Liver (tissue), 3 donors: ENCODE measurements around the gene ADM2.

ENCODE experiments used
- JUND ChIP-seq, 2 donors: IDR thresholded peaks; 2 replicates each; pipeline ENCODE4 v1.6.1; 2016; ENCODE audit warnings: antibody characterized with exemption in 2 of 2
- RAD21 ChIP-seq, 2 donors: IDR thresholded peaks; 2 replicates each; pipeline ENCODE4 v1.6.1; 2016; ENCODE audit warnings: antibody characterized with exemption in 2 of 2, mild to moderate bottlenecking in 2 of 2
- REST ChIP-seq: IDR thresholded peaks from 2 replicates; pipeline ENCODE4 v1.6.1; 2016; ENCODE audit warnings: antibody characterized with exemption, mild to moderate bottlenecking
- SP1 ChIP-seq: IDR thresholded peaks from 2 replicates; pipeline ENCODE4 v1.6.1; 2018; ENCODE audit warnings: antibody characterized with exemption, mild to moderate bottlenecking
- TAF1 ChIP-seq: conservative IDR thresholded peaks from 2 replicates; pipeline ENCODE4 v1.6.1; 2016; ENCODE audit warnings: antibody characterized with exemption, mild to moderate bottlenecking
- TF ChIP-seq, protein P1 (sequence below): IDR thresholded peaks from 2 replicates; pipeline ENCODE4 v1.6.1; 2016; ENCODE audit warnings: antibody characterized with exemption
- TF ChIP-seq, protein P2 (sequence below): fragments of 150-350 bp; IDR thresholded peaks from 2 replicates; pipeline ENCODE4 v1.5.1; 2017; ENCODE audit warnings: improper control_type of control experiment, low read depth, low read length; ENCODE audit not compliant: missing input control
- donor health status: healthy.
- donor health status: healthy.

GRCh38 chr22:50507421-50507990 lies 26.2 kb downstream of the ADM2 start, which contains the start of gene LMF2:
- TF ChIP-seq, protein P1, sequence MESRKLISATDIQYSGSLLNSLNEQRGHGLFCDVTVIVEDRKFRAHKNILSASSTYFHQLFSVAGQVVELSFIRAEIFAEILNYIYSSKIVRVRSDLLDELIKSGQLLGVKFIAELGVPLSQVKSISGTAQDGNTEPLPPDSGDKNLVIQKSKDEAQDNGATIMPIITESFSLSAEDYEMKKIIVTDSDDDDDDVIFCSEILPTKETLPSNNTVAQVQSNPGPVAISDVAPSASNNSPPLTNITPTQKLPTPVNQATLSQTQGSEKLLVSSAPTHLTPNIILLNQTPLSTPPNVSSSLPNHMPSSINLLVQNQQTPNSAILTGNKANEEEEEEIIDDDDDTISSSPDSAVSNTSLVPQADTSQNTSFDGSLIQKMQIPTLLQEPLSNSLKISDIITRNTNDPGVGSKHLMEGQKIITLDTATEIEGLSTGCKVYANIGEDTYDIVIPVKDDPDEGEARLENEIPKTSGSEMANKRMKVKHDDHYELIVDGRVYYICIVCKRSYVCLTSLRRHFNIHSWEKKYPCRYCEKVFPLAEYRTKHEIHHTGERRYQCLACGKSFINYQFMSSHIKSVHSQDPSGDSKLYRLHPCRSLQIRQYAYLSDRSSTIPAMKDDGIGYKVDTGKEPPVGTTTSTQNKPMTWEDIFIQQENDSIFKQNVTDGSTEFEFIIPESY: no peak
- TF ChIP-seq REST (no peak), SP1 (no peak), RAD21 (IDR thresholded peaks at IDR 0.05) (no peak), JUND (IDR thresholded peaks at IDR 0.05) (no peak), TAF1 (no peak)
- TF ChIP-seq, protein P2, sequence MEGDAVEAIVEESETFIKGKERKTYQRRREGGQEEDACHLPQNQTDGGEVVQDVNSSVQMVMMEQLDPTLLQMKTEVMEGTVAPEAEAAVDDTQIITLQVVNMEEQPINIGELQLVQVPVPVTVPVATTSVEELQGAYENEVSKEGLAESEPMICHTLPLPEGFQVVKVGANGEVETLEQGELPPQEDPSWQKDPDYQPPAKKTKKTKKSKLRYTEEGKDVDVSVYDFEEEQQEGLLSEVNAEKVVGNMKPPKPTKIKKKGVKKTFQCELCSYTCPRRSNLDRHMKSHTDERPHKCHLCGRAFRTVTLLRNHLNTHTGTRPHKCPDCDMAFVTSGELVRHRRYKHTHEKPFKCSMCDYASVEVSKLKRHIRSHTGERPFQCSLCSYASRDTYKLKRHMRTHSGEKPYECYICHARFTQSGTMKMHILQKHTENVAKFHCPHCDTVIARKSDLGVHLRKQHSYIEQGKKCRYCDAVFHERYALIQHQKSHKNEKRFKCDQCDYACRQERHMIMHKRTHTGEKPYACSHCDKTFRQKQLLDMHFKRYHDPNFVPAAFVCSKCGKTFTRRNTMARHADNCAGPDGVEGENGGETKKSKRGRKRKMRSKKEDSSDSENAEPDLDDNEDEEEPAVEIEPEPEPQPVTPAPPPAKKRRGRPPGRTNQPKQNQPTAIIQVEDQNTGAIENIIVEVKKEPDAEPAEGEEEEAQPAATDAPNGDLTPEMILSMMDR: no peak
